Right cardiac atrium (tissue), 5 donors: ENCODE measurements around the gene AKT1S1. TPM values are rescaled to one million over a fixed set of nuclear protein-coding genes. Genes with fewer than 3 reads are reported as not detected.

Experiments
- ATAC-seq, 2 donors: fragments of 200-7000 bp; cut with Tn5 transposase; one replicate each; pipeline versions ENCODE4 v1.8.0 to v1.9.1; 2020; ENCODE audit warnings: moderate library complexity in 2 of 2, mild to moderate bottlenecking in 1 of 2
- DNase-seq, 3 donors: peaks; one replicate each; pipeline ENCODE4 v3.0.0-alpha.2; 2020
- H3K27ac ChIP-seq: one replicate; pipeline ENCODE4 v1.5.1; 2013; ENCODE audit warnings: mild to moderate bottlenecking, low read length, control low read depth, moderate library complexity
- H3K27me3 ChIP-seq: one replicate; pipeline ENCODE4 v1.6.1; 2013; ENCODE audit not compliant: control insufficient read depth, insufficient read depth
- H3K4me1 ChIP-seq: one replicate; pipeline ENCODE4 v1.6.1; 2013; ENCODE audit warnings: low read length; ENCODE audit not compliant: control insufficient read depth, insufficient read depth
- H3K4me3 ChIP-seq: one replicate; pipeline ENCODE4 v1.5.1; 2013; ENCODE audit warnings: low read length, control low read depth
- H3K9me3 ChIP-seq: one replicate; pipeline ENCODE4 v1.6.1; 2013; ENCODE audit warnings: low read length; ENCODE audit not compliant: control insufficient read depth
- WGBS: extraction: QIAGEN DNeasy Blood & Tissue Kit; methylation state at CpG from one replicate; pipeline ENCODE4 v1.1.7; 2013; 5-methylcytosine and 5-hydroxymethylcytosine counted together
- intact Hi-C, 4 donors: fragments of 100-400 bp; cut with DNase I; formaldehyde crosslinking; loops; one replicate each; pipeline versions ENCODE4 v1.11.0 to v1.14.0; 2022 to 2023
- polyA plus RNA-seq: library from polyadenylated mRNA; stranded (reverse); fragments of 200-250 nt; gene quantifications from one replicate; pipeline ENCODE4 v1.2.3, GENCODE V29; 2013
- total RNA-seq, 4 donors: library from RNA; stranded (reverse); fragmentation: NEBNext Ultra II Directional; extraction: Animal tissue kit (Norgen Biotek cat#: 25700); gene quantifications; one replicate each; pipeline ENCODE4 v1.2.1, GENCODE V29; 2021
- donor health status: healthy with polysubstance abuse.
- donor health status: DM: no; HTN: yes; CAD: no.
- donor health status: DM: no; HTN: no; CAD: no.
- donor health status: DM: no; HTN: yes; CAD: no; lungs with severe emphysema.
- donor health status: DM: yes; HTN: yes; CAD: no.

AKT1S1 gene
- total and polyA plus RNA-seq, 5 donors, result 32.4 to 40.2 (median 36.4) TPM

- DNase-seq (peak; percentile 27 to 77 (median 70)), ATAC-seq (no peak)
- no peak overlapping the region for H3K27ac ChIP-seq
- H3K9me3 ChIP-seq, result no peaks in the 10 kb centered on the region
- WGBS, result 76% methylated on average over 49 of the region's 49 CpGs
- intact Hi-C loops, result loop anchor here in 2 of 4 donors (10.0 kb wide), 1 partner anchor 48 kb away; the partner anchor contains the start of genes FUZ (in 2 of the 2) and MED25 (in 2 of the 2)
- peaks cover 2% of the 10 kb centered on the region for H3K4me1 ChIP-seq
- H3K4me3 ChIP-seq, result no peak overlapping the region
- H3K27me3 ChIP-seq, result no peaks in the 10 kb centered on the region
These were observed 14.5 kb downstream of the AKT1S1 start for GRCh38 chr19:49862391-49863253.

- no peak overlapping the region for H3K27ac ChIP-seq
- H3K4me1 ChIP-seq, result peaks cover 2% of the 10 kb centered on the region
- intact Hi-C loops, result loop anchor here in 2 of 4 donors (10.0 kb wide), 1 partner anchor 47 kb away; the partner anchor contains the start of genes FUZ (in 2 of the 2) and MED25 (in 2 of the 2)
- DNase-seq (peak; percentile 14 to 73 (median 69)), ATAC-seq (no peak)
- no peaks in the 10 kb centered on the region for H3K27me3 ChIP-seq
- H3K4me3 ChIP-seq, result no peak overlapping the region
- WGBS, result 85% methylated on average over 60 of the region's 60 CpGs
- H3K9me3 ChIP-seq, result no peaks in the 10 kb centered on the region
These were observed 15.4 kb downstream of the AKT1S1 start for GRCh38 chr19:49861541-49862378.

GRCh38 chr19:49861107-49861506 is 16.0 kb downstream of the AKT1S1 start:
- WGBS, result 34% methylated on average over 13 of the region's 13 CpGs
- H3K9me3 ChIP-seq, result no peaks in the 10 kb centered on the region
- H3K27ac ChIP-seq, result no peak overlapping the region
- intact Hi-C loops, result loop anchor here in 2 of 4 donors (10.0 kb wide), 1 partner anchor 46 kb away; the partner anchor contains the start of genes FUZ (in 2 of the 2) and MED25 (in 2 of the 2)
- ATAC-seq, result peak; percentile 26 to 27
- no peaks in the 10 kb centered on the region for H3K27me3 ChIP-seq
- peak; percentile 80 to 94 (median 84) for DNase-seq
- no peak overlapping the region for H3K4me3 ChIP-seq
- peaks cover 2% of the 10 kb centered on the region for H3K4me1 ChIP-seq

- intact Hi-C loops, result loop anchor here in 2 of 4 donors (10.0 kb wide), 1 partner anchor 46 kb away; the partner anchor contains the start of genes FUZ (in 2 of the 2) and MED25 (in 2 of the 2)
- Histone ChIP-seq H3K4me3 (no peak overlapping the region), H3K27ac (no peak overlapping the region), H3K27me3 (no peaks in the 10 kb centered on the region), H3K9me3 (no peaks in the 10 kb centered on the region), H3K4me1 (peaks cover 2% of the 10 kb centered on the region)
- 66% methylated on average over 17 of the region's 17 CpGs for WGBS
- ATAC-seq (no peak), DNase-seq (peak in 2 of 3 donors; percentile 52 to 61)
These were observed 16.6 kb downstream of the AKT1S1 start for GRCh38 chr19:49860336-49861102.

GRCh38 chr19:49859682-49860335 is 17.3 kb downstream of the AKT1S1 start:
- ATAC-seq (no peak), DNase-seq (peak; percentile 18 to 61 (median 60))
- Histone ChIP-seq H3K27me3 (no peaks in the 10 kb centered on the region), H3K27ac (no peak overlapping the region), H3K9me3 (no peaks in the 10 kb centered on the region), H3K4me3 (no peak overlapping the region), H3K4me1 (no peaks in the 10 kb centered on the region)
- 80% methylated on average over 22 of the region's 22 CpGs for WGBS
- intact Hi-C loops, result loop anchor here in 2 of 4 donors (10.0 kb wide), 2 partner anchors 45 to 175 kb away; partner anchors contain the start of genes FUZ (in 2 of the 2), MED25 (in 2 of the 2) and ADM5 (in 1 of the 2)

- intact Hi-C loops, result loop anchor here in 1 of 4 donors (10.0 kb wide), 1 partner anchor 174 kb away; the partner anchor contains the start of gene ADM5
- Histone ChIP-seq H3K9me3 (no peaks in the 10 kb centered on the region), H3K27me3 (no peaks in the 10 kb centered on the region), H3K27ac (no peak overlapping the region), H3K4me3 (no peak overlapping the region), H3K4me1 (no peaks in the 10 kb centered on the region)
- WGBS, result 80% methylated on average over 37 of the region's 37 CpGs
- ATAC-seq (no peak), DNase-seq (peak in 2 of 3 donors; percentile 56 to 68)
These were observed 18.8 kb downstream of the AKT1S1 start for GRCh38 chr19:49858088-49858985.

- Histone ChIP-seq H3K27ac (no peak overlapping the region), H3K27me3 (no peaks in the 10 kb centered on the region), H3K9me3 (no peaks in the 10 kb centered on the region), H3K4me3 (no peak overlapping the region), H3K4me1 (no peaks in the 10 kb centered on the region)
- 75% methylated on average over 5 of the region's 5 CpGs for WGBS
- intact Hi-C loops, result loop anchor here in 1 of 4 donors (10.0 kb wide), 1 partner anchor 173 kb away; the partner anchor contains the start of gene ADM5
- DNase-seq (no peak), ATAC-seq (no peak)
These were observed 19.4 kb downstream of the AKT1S1 start for GRCh38 chr19:49857838-49858087.

- ATAC-seq, result no peak
- Histone ChIP-seq H3K9me3 (no peaks in the 10 kb centered on the region), H3K4me3 (no peak overlapping the region), H3K27ac (no peak overlapping the region), H3K27me3 (no peaks in the 10 kb centered on the region), H3K4me1 (peaks cover 5% of the 10 kb centered on the region)
- 92% methylated on average over 26 of the region's 26 CpGs for WGBS
- intact Hi-C loops, result loop anchor here in 1 of 4 donors (10.0 kb wide), 1 partner anchor 172 kb away; the partner anchor contains the start of gene ADM5
- DNase-seq, result peak in 2 of 3 donors; percentile 48 to 68
These were observed 19.9 kb downstream of the AKT1S1 start for GRCh38 chr19:49857061-49857837.
